B cell (primary cell): ENCODE measurements around the gene FBXO8. TPM values are rescaled to one million over a fixed set of nuclear protein-coding genes. Genes with fewer than 3 reads are reported as not detected.

Experiments
- ATAC-seq: fragments of 200-7000 bp; cut with Tn5 transposase; one replicate; pipeline ENCODE4 v1.10.0; 2021; ENCODE audit warnings: low read depth, mild to moderate bottlenecking, moderate number of reproducible peaks, moderate library complexity
- CTCF ChIA-PET: fragments of 350-600 bp; sonication (Branson Sonifier 250); formaldehyde crosslinking; loops from one replicate; lab custom pipeline; 2021; ENCODE audit warnings: antibody characterized with exemption, inconsistent platforms; lab: Charles Lee
- POLR2A ChIA-PET: fragments of 350-600 bp; sonication (Branson Sonifier 250); formaldehyde crosslinking; loops from one replicate; lab custom pipeline; 2021; ENCODE audit warnings: antibody characterized with exemption; lab: Charles Lee
- DNase-seq: peaks from one replicate; pipeline ENCODE4 v3.0.0; 2013
- H2AFZ ChIP-seq: 2 replicates; pipeline ENCODE4 v1.6.1; 2012; ENCODE audit warnings: mild to moderate bottlenecking, low read depth, low read length; ENCODE audit not compliant: insufficient read depth, poor library complexity, severe bottlenecking
- H3K27ac ChIP-seq, 2 donors: 1 replicate in 1 of 2; 2 replicates in 1 of 2; pipeline ENCODE4 v1.5.1; 2012 to 2013; ENCODE audit warnings: low read length in 2 of 2, mild to moderate bottlenecking in 2 of 2, moderate library complexity in 1 of 2
- H3K27me3 ChIP-seq, 4 experiments: fragments of 200-600 bp in 1 of 4; sonication (generic) in 1 of 4; replicated peaks in 1 of 4; 1 replicate in 2 of 4; 2 replicates in 2 of 4; pipeline versions ENCODE4 v1.6.1 to v1.7.0; 2013 to 2016; ENCODE audit warnings: low read length in 3 of 4, mild to moderate bottlenecking in 2 of 4, mixed read lengths in 1 of 4, moderate library complexity in 1 of 4; ENCODE audit not compliant: insufficient read depth in 4 of 4, control insufficient read depth in 3 of 4; ENCODE audit errors: control extremely low read depth in 1 of 4
- H3K36me3 ChIP-seq, 2 experiments: replicated peaks in 1 of 2; 1 replicate in 1 of 2; 2 replicates in 1 of 2; pipeline versions ENCODE4 v1.6.1 to v1.7.1; 2013; ENCODE audit warnings: low read length in 1 of 2; ENCODE audit not compliant: insufficient read depth in 2 of 2, control insufficient read depth in 1 of 2; ENCODE audit errors: control extremely low read depth in 1 of 2, extremely low read depth in 1 of 2
- H3K4me1 ChIP-seq, 2 donors: fragments of 200-600 bp in 1 of 2; sonication (generic) in 1 of 2; 1 replicate in 1 of 2; 2 replicates in 1 of 2; pipeline versions ENCODE4 v1.5.1 to v1.6.1; 2013 to 2017; ENCODE audit warnings: low read length in 2 of 2; ENCODE audit not compliant: control insufficient read depth in 2 of 2, insufficient read depth in 2 of 2
- H3K4me2 ChIP-seq: replicated peaks from 2 replicates; pipeline ENCODE3; 2012; ENCODE audit warnings: mild to moderate bottlenecking, low read depth, low read length; ENCODE audit not compliant: poor library complexity, severe bottlenecking
- H3K4me3 ChIP-seq, 5 experiments: fragments of 200-600 bp in 1 of 5; sonication (generic) in 1 of 5; 1 replicate in 3 of 5; 2 replicates in 2 of 5; pipeline versions ENCODE4 v1.5.1 to v1.7.0; 2011 to 2016; ENCODE audit warnings: low read length in 4 of 5, mild to moderate bottlenecking in 4 of 5, low read depth in 2 of 5, control low read depth in 1 of 5, moderate library complexity in 1 of 5; ENCODE audit not compliant: insufficient read depth in 1 of 5; ENCODE audit errors: control extremely low read depth in 1 of 5, extremely low read depth in 1 of 5
- H3K79me2 ChIP-seq: fragments of 200-600 bp; sonication (generic); one replicate; pipeline ENCODE4 v1.6.0; 2016; ENCODE audit warnings: low read length; ENCODE audit not compliant: control insufficient read depth, insufficient read depth
- H3K9ac ChIP-seq: fragments of 200-600 bp; sonication (generic); 2 replicates; pipeline ENCODE4 v1.6.1; 2017; ENCODE audit warnings: mild to moderate bottlenecking, low read length, moderate library complexity
- H3K9me3 ChIP-seq, 3 donors: one replicate each; pipeline versions ENCODE4 v1.6.1 to v1.7.1; 2013; ENCODE audit warnings: low read length in 2 of 3; ENCODE audit not compliant: control insufficient read depth in 2 of 3, insufficient read depth in 1 of 3; ENCODE audit errors: control extremely low read depth in 1 of 3
- H4K20me1 ChIP-seq: 2 replicates; pipeline ENCODE4 v1.6.0; 2012; ENCODE audit warnings: mild to moderate bottlenecking, low read length; ENCODE audit not compliant: insufficient read depth, control insufficient read depth, poor library complexity, severe bottlenecking
- H3K27ac Mint-ChIP-seq: one replicate; pipeline ENCODE4 v1.8.0; 2021; ENCODE audit warnings: mixed read lengths
- H3K27me3 Mint-ChIP-seq: one replicate; pipeline ENCODE4 v1.8.0; 2021; ENCODE audit warnings: mixed read lengths
- H3K4me1 Mint-ChIP-seq: one replicate; pipeline ENCODE4 v1.8.0; 2021; ENCODE audit warnings: mixed read lengths
- H3K4me3 Mint-ChIP-seq: one replicate; pipeline ENCODE4 v1.8.0; 2021; ENCODE audit warnings: mixed read lengths
- H3K9me3 Mint-ChIP-seq: one replicate; pipeline ENCODE4 v1.8.0; 2022; ENCODE audit warnings: mixed read lengths; ENCODE audit not compliant: insufficient read depth
- CTCF ChIP-seq: fragments of 200-600 bp; IDR thresholded peaks from one replicate; pipeline ENCODE4 v1.8.0; 2022; ENCODE audit warnings: antibody characterized with exemption, mild to moderate bottlenecking
- EZH2 ChIP-seq: IDR thresholded peaks from 2 replicates; pipeline ENCODE4 v1.6.1; 2012; ENCODE audit warnings: borderline replicate concordance, low read depth, mild to moderate bottlenecking, moderate library complexity, low read length; ENCODE audit not compliant: insufficient read depth, poor library complexity, severe bottlenecking
- WGBS: methylation state at CpG from one replicate; pipeline ENCODE4 v1.1.5; 2013; ENCODE audit warnings: missing lambda C conversion rate; ENCODE audit not compliant: insufficient coverage; 5-methylcytosine and 5-hydroxymethylcytosine counted together
- intact Hi-C: fragments of 100-400 bp; cut with micrococcal nuclease; formaldehyde crosslinking; loops from one replicate; pipeline ENCODE4 v1.10.0; 2022
- polyA plus RNA-seq: library from polyadenylated mRNA; depleted of rRNA; stranded (reverse); fragments of >200 nt; gene quantifications from 2 replicates; pipeline ENCODE4 v1.2.3, GENCODE V29; 2012
- total RNA-seq, 2 donors: library from RNA; stranded (reverse); fragments of 120-200 nt in 1 of 2; gene quantifications; 1 replicate in 1 of 2; 2 replicates in 1 of 2; pipeline versions ENCODE4 v1.2.3 to v1.2.4, GENCODE V29; 2013 to 2022

Gene FBXO8
- total and polyA plus RNA-seq, 2 donors (not counting 1 experiment from before 2014, with no cell fraction given) = 11.6 to 22.4 TPM

- no peak overlapping the region for H3K9ac ChIP-seq
- CTCF ChIA-PET = interaction anchor here (0.5 kb wide), 1 partner anchor 58 kb away, joined by 3 read pairs; no protein-coding TSS in a partner anchor
- H2AFZ ChIP-seq = no peak overlapping the region
- H3K27ac ChIP-seq = no peak overlapping the region
- intact Hi-C loops = no loop called here
- POLR2A ChIA-PET = no interaction called here
- Mint-ChIP-seq H3K9me3 (no peaks in the 10 kb centered on the region), H3K27me3 (no peaks in the 10 kb centered on the region), H3K4me1 (peaks cover 7% of the 10 kb centered on the region), H3K4me3 (no peak overlapping the region), H3K27ac (no peak overlapping the region)
- ATAC-seq = no peak
- H3K79me2 ChIP-seq = peaks cover 8% of the 10 kb centered on the region
- no peak overlapping the region for H3K4me2 ChIP-seq
- H3K4me1 ChIP-seq = no peaks in the 10 kb centered on the region
- H3K9me3 ChIP-seq = no peaks in the 10 kb centered on the region
- H3K27me3 ChIP-seq = no peaks in the 10 kb centered on the region
- no peak overlapping the region for H3K4me3 ChIP-seq
- TF ChIP-seq CTCF (no peak), EZH2 (no peak)
- WGBS = no CpG with 5 or more reads among the region's 3 CpGs
- no peak for DNase-seq
- H4K20me1 ChIP-seq = no peaks in the 10 kb centered on the region
- peaks cover 6 to 9% of the 10 kb centered on the region in 2 experiments for H3K36me3 ChIP-seq
These were observed 23.4 kb downstream of the FBXO8 start for GRCh38 chr4:174260099-174260498.

- Mint-ChIP-seq H3K9me3 (no peaks in the 10 kb centered on the region), H3K27me3 (no peaks in the 10 kb centered on the region), H3K4me3 (no peak overlapping the region), H3K27ac (no peak overlapping the region), H3K4me1 (peaks cover 4% of the 10 kb centered on the region)
- Histone ChIP-seq H3K4me1 (no peaks in the 10 kb centered on the region), H3K36me3 (peaks cover 6 to 14% of the 10 kb centered on the region in 2 experiments), H3K4me2 (no peak overlapping the region), H3K9me3 (no peaks in the 10 kb centered on the region), H2AFZ (no peak overlapping the region), H3K4me3 (no peak overlapping the region), H3K27ac (no peak overlapping the region), H3K9ac (no peak overlapping the region), H4K20me1 (no peaks in the 10 kb centered on the region), H3K27me3 (no peaks in the 10 kb centered on the region), H3K79me2 (peaks cover 5% of the 10 kb centered on the region)
- intact Hi-C loops = no loop called here
- TF ChIP-seq EZH2 (no peak), CTCF (no peak)
- ChIA-PET CTCF (no interaction called here), POLR2A (no interaction called here)
- DNase-seq = no peak
- no peak for ATAC-seq
These were observed 23.9 kb downstream of the FBXO8 start for GRCh38 chr4:174259580-174259979.
